ENCODE measurements around the gene MRTFA.
"Not testable (repeated sequence)": the region's sequence is repeated elsewhere in the genome, so short reads cannot be mapped to it uniquely, and the experiment has no call there.

MRTFA gene

GRCh38 chr22:40530391-40530790, 106.1 kb downstream of the MRTFA start:
- not testable (repeated sequence) for H3K4me3 ChIP-seq (ENCODE audit: low read length); H3K27me3 ChIP-seq (ENCODE audit: control insufficient read depth, insufficient read depth, low read length); H3K36me3 ChIP-seq (ENCODE audit: control insufficient read depth, insufficient read depth, low read length); H3K27ac ChIP-seq (ENCODE audit: low read depth, low read length); H3K9ac ChIP-seq (ENCODE audit: low read length)
- H3K4me1 ChIP-seq (ENCODE audit: control insufficient read depth, insufficient read depth, low read length), result peaks cover 17% of the 10 kb centered on the region

GRCh38 chr22:40529821-40530220, 106.7 kb downstream of the MRTFA start:
- Histone ChIP-seq H3K4me1 (ENCODE audit: control insufficient read depth, insufficient read depth, low read length) (peaks cover 14% of the 10 kb centered on the region), H3K27ac (ENCODE audit: low read depth, low read length) (no peak overlapping the region), H3K4me3 (ENCODE audit: low read length) (no peak overlapping the region), H3K36me3 (ENCODE audit: control insufficient read depth, insufficient read depth, low read length) (no peaks in the 10 kb centered on the region), H3K9ac (ENCODE audit: low read length) (no peak overlapping the region), H3K27me3 (ENCODE audit: control insufficient read depth, insufficient read depth, low read length) (no peaks in the 10 kb centered on the region)

- Histone ChIP-seq H3K36me3 (ENCODE audit: control insufficient read depth, insufficient read depth, low read length) (no peaks in the 10 kb centered on the region), H3K27ac (ENCODE audit: low read depth, low read length) (no peak overlapping the region), H3K4me1 (ENCODE audit: control insufficient read depth, insufficient read depth, low read length) (no peaks in the 10 kb centered on the region), H3K4me3 (ENCODE audit: low read length) (no peak overlapping the region), H3K27me3 (ENCODE audit: control insufficient read depth, insufficient read depth, low read length) (no peaks in the 10 kb centered on the region), H3K9ac (ENCODE audit: low read length) (no peak overlapping the region)
Observed at GRCh38 chr22:40526960-40527359, 109.6 kb downstream of the MRTFA start.

- H3K27me3 ChIP-seq (ENCODE audit: control insufficient read depth, insufficient read depth, low read length), result no peaks in the 10 kb centered on the region
- no peak overlapping the region for H3K4me3 ChIP-seq (ENCODE audit: low read length)
- H3K36me3 ChIP-seq (ENCODE audit: control insufficient read depth, insufficient read depth, low read length), result no peaks in the 10 kb centered on the region
- no peak overlapping the region for H3K9ac ChIP-seq (ENCODE audit: low read length)
- H3K27ac ChIP-seq (ENCODE audit: low read depth, low read length), result no peak overlapping the region
- H3K4me1 ChIP-seq (ENCODE audit: control insufficient read depth, insufficient read depth, low read length), result no peaks in the 10 kb centered on the region
Observed at GRCh38 chr22:40525250-40525884, 111.2 kb downstream of the MRTFA start.

GRCh38 chr22:40524392-40525249, 111.9 kb downstream of the MRTFA start:
- no peak overlapping the region for H3K27ac ChIP-seq (ENCODE audit: low read depth, low read length)
- no peaks in the 10 kb centered on the region for H3K4me1 ChIP-seq (ENCODE audit: control insufficient read depth, insufficient read depth, low read length)
- no peak overlapping the region for H3K4me3 ChIP-seq (ENCODE audit: low read length)
- H3K9ac ChIP-seq (ENCODE audit: low read length), result no peak overlapping the region
- no peaks in the 10 kb centered on the region for H3K27me3 ChIP-seq (ENCODE audit: control insufficient read depth, insufficient read depth, low read length)
- H3K36me3 ChIP-seq (ENCODE audit: control insufficient read depth, insufficient read depth, low read length), result no peaks in the 10 kb centered on the region

GRCh38 chr22:40522141-40522540, 114.4 kb downstream of the MRTFA start:
- no peaks in the 10 kb centered on the region for H3K27me3 ChIP-seq (ENCODE audit: control insufficient read depth, insufficient read depth, low read length)
- H3K36me3 ChIP-seq (ENCODE audit: control insufficient read depth, insufficient read depth, low read length), result no peaks in the 10 kb centered on the region
- H3K27ac ChIP-seq (ENCODE audit: low read depth, low read length), result no peak overlapping the region
- H3K4me1 ChIP-seq (ENCODE audit: control insufficient read depth, insufficient read depth, low read length), result no peaks in the 10 kb centered on the region
- no peak overlapping the region for H3K4me3 ChIP-seq (ENCODE audit: low read length)
- no peak overlapping the region for H3K9ac ChIP-seq (ENCODE audit: low read length)

- Histone ChIP-seq H3K36me3 (ENCODE audit: control insufficient read depth, insufficient read depth, low read length) (no peaks in the 10 kb centered on the region), H3K4me1 (ENCODE audit: control insufficient read depth, insufficient read depth, low read length) (peaks cover 2% of the 10 kb centered on the region), H3K27me3 (ENCODE audit: control insufficient read depth, insufficient read depth, low read length) (no peaks in the 10 kb centered on the region), H3K4me3 (ENCODE audit: low read length) (no peak overlapping the region), H3K9ac (ENCODE audit: low read length) (no peak overlapping the region), H3K27ac (ENCODE audit: low read depth, low read length) (no peak overlapping the region)
Observed at GRCh38 chr22:40521046-40521445, 115.5 kb downstream of the MRTFA start.

- no peak overlapping the region for H3K27ac ChIP-seq (ENCODE audit: low read depth, low read length)
- no peaks in the 10 kb centered on the region for H3K36me3 ChIP-seq (ENCODE audit: control insufficient read depth, insufficient read depth, low read length)
- no peak overlapping the region for H3K4me3 ChIP-seq (ENCODE audit: low read length)
- H3K27me3 ChIP-seq (ENCODE audit: control insufficient read depth, insufficient read depth, low read length), result no peaks in the 10 kb centered on the region
- H3K9ac ChIP-seq (ENCODE audit: low read length), result no peak overlapping the region
- peaks cover 2% of the 10 kb centered on the region for H3K4me1 ChIP-seq (ENCODE audit: control insufficient read depth, insufficient read depth, low read length)
Observed at GRCh38 chr22:40520562-40520961, 116.0 kb downstream of the MRTFA start.

- Histone ChIP-seq H3K36me3 (ENCODE audit: control insufficient read depth, insufficient read depth, low read length) (no peaks in the 10 kb centered on the region), H3K27me3 (ENCODE audit: control insufficient read depth, insufficient read depth, low read length) (no peaks in the 10 kb centered on the region), H3K9ac (ENCODE audit: low read length) (no peak overlapping the region), H3K27ac (ENCODE audit: low read depth, low read length) (no peak overlapping the region), H3K4me1 (ENCODE audit: control insufficient read depth, insufficient read depth, low read length) (peaks cover 2% of the 10 kb centered on the region), H3K4me3 (ENCODE audit: low read length) (no peak overlapping the region)
Observed at GRCh38 chr22:40519948-40520331, 116.6 kb downstream of the MRTFA start.

GRCh38 chr22:40519284-40519947, 117.1 kb downstream of the MRTFA start:
- peak overlapping the region; percentile 34 for H3K4me3 ChIP-seq (ENCODE audit: low read length)
- H3K9ac ChIP-seq (ENCODE audit: low read length), result no peak overlapping the region
- no peaks in the 10 kb centered on the region for H3K27me3 ChIP-seq (ENCODE audit: control insufficient read depth, insufficient read depth, low read length)

GRCh38 chr22:40518840-40519239, 117.7 kb downstream of the MRTFA start:
- Histone ChIP-seq H3K27ac (ENCODE audit: low read depth, low read length) (no peak overlapping the region), H3K9ac (ENCODE audit: low read length) (no peak overlapping the region)

More at GRCh38 chr22:40519284-40519947, 117.1 kb downstream of the MRTFA start:
- Histone ChIP-seq H3K4me1 (ENCODE audit: control insufficient read depth, insufficient read depth, low read length) (peaks cover 2% of the 10 kb centered on the region), H3K27ac (ENCODE audit: low read depth, low read length) (no peak overlapping the region), H3K36me3 (ENCODE audit: control insufficient read depth, insufficient read depth, low read length) (no peaks in the 10 kb centered on the region)

GRCh38 chr22:40517631-40518030, 118.9 kb downstream of the MRTFA start:
- peaks cover 2% of the 10 kb centered on the region for H3K4me1 ChIP-seq (ENCODE audit: control insufficient read depth, insufficient read depth, low read length)
- no peaks in the 10 kb centered on the region for H3K27me3 ChIP-seq (ENCODE audit: control insufficient read depth, insufficient read depth, low read length)
- no peak overlapping the region for H3K4me3 ChIP-seq (ENCODE audit: low read length)
- no peak overlapping the region for H3K27ac ChIP-seq (ENCODE audit: low read depth, low read length)
- no peak overlapping the region for H3K9ac ChIP-seq (ENCODE audit: low read length)
- H3K36me3 ChIP-seq (ENCODE audit: control insufficient read depth, insufficient read depth, low read length), result no peaks in the 10 kb centered on the region

More at GRCh38 chr22:40518840-40519239, 117.7 kb downstream of the MRTFA start:
- H3K4me3 ChIP-seq (ENCODE audit: low read length), result no peak overlapping the region
- H3K36me3 ChIP-seq (ENCODE audit: control insufficient read depth, insufficient read depth, low read length), result no peaks in the 10 kb centered on the region
- peaks cover 2% of the 10 kb centered on the region for H3K4me1 ChIP-seq (ENCODE audit: control insufficient read depth, insufficient read depth, low read length)
- no peaks in the 10 kb centered on the region for H3K27me3 ChIP-seq (ENCODE audit: control insufficient read depth, insufficient read depth, low read length)

Measured in rectal smooth muscle tissue (tissue), 1 donor.